OCI-LY7 (cell line): ENCODE results near the gene DRC7. TPM values are rescaled to one million over a fixed set of nuclear protein-coding genes. Genes with fewer than 3 reads are reported as not detected.

Experiments used
- BruUV-seq: library from RNA; stranded (reverse); fragments of 400-500 nt; replicated peaks from 2 replicates; lab custom pipeline; 2021; lab: Mats Ljungman, UMichigan
- CTCF ChIA-PET: fragments of 300-600 bp; sonication (Branson Sonifier 250); formaldehyde crosslinking; loops from one replicate; lab custom pipeline; 2022; ENCODE audit warnings: antibody characterized with exemption; ENCODE audit not compliant: unreplicated experiment; lab: Charles Lee
- POLR2A ChIA-PET: fragments of 300-600 bp; sonication (Branson Sonifier 250); formaldehyde crosslinking; loops from one replicate; lab custom pipeline; 2022; ENCODE audit warnings: antibody characterized with exemption; lab: Charles Lee
- DNase-seq: peaks from one replicate; pipeline ENCODE4 v3.0.0-alpha.2; 2015; ENCODE audit warnings: low spot score
- H2AFZ ChIP-seq: fragments of 200-600 bp; sonication (generic), shearing (Covaris generic); 2 replicates; pipeline ENCODE4 v1.6.1; 2014; ENCODE audit warnings: mild to moderate bottlenecking, antibody characterized with exemption, low read length, moderate library complexity
- H3K27ac ChIP-seq: fragments of 200-600 bp; sonication (generic); 2 replicates; pipeline ENCODE4 v1.5.1; 2014; ENCODE audit warnings: mixed run types, low read depth, mild to moderate bottlenecking, moderate library complexity, low read length, inconsistent platforms; ENCODE audit not compliant: poor library complexity, severe bottlenecking
- H3K36me3 ChIP-seq: fragments of 200-600 bp; sonication (generic); 2 replicates; pipeline ENCODE4 v1.6.1; 2014; ENCODE audit warnings: mild to moderate bottlenecking, antibody characterized with exemption, low read length, moderate library complexity, mixed read lengths; ENCODE audit not compliant: insufficient read depth
- H3K4me1 ChIP-seq: fragments of 200-600 bp; sonication (generic); 2 replicates; pipeline ENCODE4 v1.5.1; 2014; ENCODE audit warnings: mild to moderate bottlenecking, low read length; ENCODE audit not compliant: insufficient read depth, poor library complexity, severe bottlenecking
- H3K4me2 ChIP-seq: fragments of 200-600 bp; sonication (generic); 2 replicates; pipeline ENCODE4 v1.6.1; 2014; ENCODE audit warnings: mild to moderate bottlenecking, low read length
- H3K4me3 ChIP-seq: fragments of 200-600 bp; sonication (generic); 2 replicates; pipeline ENCODE4 v1.5.1; 2014; ENCODE audit warnings: mild to moderate bottlenecking, low read depth, low read length; ENCODE audit not compliant: poor library complexity, severe bottlenecking
- H3K79me2 ChIP-seq: fragments of 200-600 bp; sonication (generic); 2 replicates; pipeline ENCODE4 v1.6.1; 2016; ENCODE audit warnings: low read depth, mild to moderate bottlenecking, low read length, moderate library complexity, mixed read lengths; ENCODE audit not compliant: insufficient read depth
- H3K9me2 ChIP-seq: fragments of 200-600 bp; sonication (generic); 2 replicates; pipeline ENCODE4 v1.6.1; 2016; ENCODE audit warnings: mild to moderate bottlenecking, low read length, mixed read lengths; ENCODE audit not compliant: insufficient read depth
- H3K9me3 ChIP-seq: fragments of 200-600 bp; sonication (generic); 2 replicates; pipeline ENCODE4 v1.6.1; 2014; ENCODE audit warnings: mild to moderate bottlenecking, mixed run types, low read length, mixed read lengths
- H4K20me1 ChIP-seq: fragments of 200-600 bp; sonication (generic); 2 replicates; pipeline ENCODE4 v1.6.1; 2014; ENCODE audit warnings: mild to moderate bottlenecking, antibody characterized with exemption, low read length, moderate library complexity, mixed read lengths; ENCODE audit not compliant: insufficient read depth
- EZH2phosphoT487 ChIP-seq: fragments of 200-600 bp; sonication (generic); IDR thresholded peaks from 2 replicates; pipeline ENCODE4 v1.6.1; 2018; ENCODE audit warnings: low read depth, borderline replicate concordance, mild to moderate bottlenecking, mixed run types, antibody characterized with exemption, low read length, moderate library complexity, mixed read lengths
- intact Hi-C: fragments of 100-400 bp; cut with micrococcal nuclease; formaldehyde crosslinking; loops from one replicate; pipeline ENCODE4 v1.10.0; 2022; ENCODE audit not compliant: unreplicated experiment
- total RNA-seq, 2 experiments: library from RNA; depleted of rRNA in 1 of 2; stranded (reverse); fragments of >200 nt in 1 of 2; shearing (Covaris generic) in 1 of 2; gene quantifications; 2 replicates each; pipeline ENCODE4 v1.2.3, GENCODE V29; 2014 to 2022
- TF ChIP-seq, protein P1 (sequence below): fragments of 200-600 bp; sonication (generic); conservative IDR thresholded peaks from 2 replicates; pipeline ENCODE4 v1.5.1; 2014; ENCODE audit warnings: mild to moderate bottlenecking, antibody characterized with exemption, low read length, moderate library complexity, mixed read lengths

DRC7 gene
- total RNA-seq, 2 experiments from 2014 or later, result 0.44 to 0.46 TPM

DNA sequence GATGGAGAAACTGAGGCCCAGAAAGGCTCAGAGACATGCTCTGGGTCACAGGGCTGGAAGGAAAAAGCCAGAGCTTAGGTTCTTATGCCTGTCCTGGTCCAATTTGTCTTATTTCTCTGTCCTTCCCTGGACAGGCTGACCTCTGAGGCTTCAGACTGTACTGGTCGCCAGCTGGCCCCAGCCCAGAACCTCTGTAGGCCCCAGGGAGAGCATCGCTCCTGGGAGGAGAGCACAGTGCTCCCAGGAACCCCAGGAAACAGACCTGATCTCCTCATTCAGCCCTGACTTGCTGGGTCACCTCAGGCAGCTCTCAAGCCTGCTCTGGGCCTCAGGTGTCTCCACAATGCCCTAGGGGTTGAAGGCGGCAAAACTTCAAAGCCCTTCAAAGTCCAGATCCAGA lies 4.9 kb downstream of the DRC7 start:
- intact Hi-C loops, result no loop called here
- ChIA-PET CTCF (interaction anchor here (0.6 kb wide), 1 partner anchor 27 kb away, joined by 3 read pairs; no protein-coding TSS in a partner anchor), POLR2A (interaction anchor here (0.8 kb wide), 1 partner anchor 10 kb away, joined by 3 read pairs; no protein-coding TSS in a partner anchor)
- no peaks in the 10 kb centered on the region for H3K36me3 ChIP-seq
- H3K79me2 ChIP-seq, result no peaks in the 10 kb centered on the region
- no peak overlapping the region for H3K4me3 ChIP-seq
- H3K4me1 ChIP-seq, result peaks cover 7% of the 10 kb centered on the region
- no peak for DNase-seq
- H3K9me2 ChIP-seq, result no peaks in the 10 kb centered on the region
- no TSS peak for BruUV-seq
- no peak for TF ChIP-seq EZH2phosphoT487
- TF ChIP-seq, protein P1, sequence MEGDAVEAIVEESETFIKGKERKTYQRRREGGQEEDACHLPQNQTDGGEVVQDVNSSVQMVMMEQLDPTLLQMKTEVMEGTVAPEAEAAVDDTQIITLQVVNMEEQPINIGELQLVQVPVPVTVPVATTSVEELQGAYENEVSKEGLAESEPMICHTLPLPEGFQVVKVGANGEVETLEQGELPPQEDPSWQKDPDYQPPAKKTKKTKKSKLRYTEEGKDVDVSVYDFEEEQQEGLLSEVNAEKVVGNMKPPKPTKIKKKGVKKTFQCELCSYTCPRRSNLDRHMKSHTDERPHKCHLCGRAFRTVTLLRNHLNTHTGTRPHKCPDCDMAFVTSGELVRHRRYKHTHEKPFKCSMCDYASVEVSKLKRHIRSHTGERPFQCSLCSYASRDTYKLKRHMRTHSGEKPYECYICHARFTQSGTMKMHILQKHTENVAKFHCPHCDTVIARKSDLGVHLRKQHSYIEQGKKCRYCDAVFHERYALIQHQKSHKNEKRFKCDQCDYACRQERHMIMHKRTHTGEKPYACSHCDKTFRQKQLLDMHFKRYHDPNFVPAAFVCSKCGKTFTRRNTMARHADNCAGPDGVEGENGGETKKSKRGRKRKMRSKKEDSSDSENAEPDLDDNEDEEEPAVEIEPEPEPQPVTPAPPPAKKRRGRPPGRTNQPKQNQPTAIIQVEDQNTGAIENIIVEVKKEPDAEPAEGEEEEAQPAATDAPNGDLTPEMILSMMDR, result no peak
- H3K4me2 ChIP-seq, result no peak overlapping the region
- no peak overlapping the region for H2AFZ ChIP-seq
- no peaks in the 10 kb centered on the region for H4K20me1 ChIP-seq
- no peaks in the 10 kb centered on the region for H3K9me3 ChIP-seq
- H3K27ac ChIP-seq, result no peak overlapping the region

DNA sequence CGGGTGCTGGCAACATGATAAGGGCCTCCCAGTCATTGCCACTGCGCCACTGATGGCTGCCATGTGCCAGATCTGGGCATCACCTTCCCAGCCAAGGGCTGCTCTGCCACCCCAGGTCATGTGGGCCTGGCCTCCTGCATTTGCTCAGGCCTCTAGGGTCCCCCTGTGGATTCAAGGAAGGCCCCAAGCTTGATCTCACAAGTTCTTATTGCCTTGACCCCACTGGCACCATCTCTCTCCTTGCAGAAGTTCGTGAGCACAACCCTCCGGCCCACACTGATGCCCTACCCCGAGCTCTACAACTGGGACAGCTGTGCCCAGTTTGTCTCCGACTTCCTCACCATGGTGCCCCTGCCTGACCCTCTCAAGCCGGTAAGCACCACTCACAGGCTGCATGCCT lies 5.3 kb downstream of the DRC7 start:
- no peak for TF ChIP-seq EZH2phosphoT487
- TF ChIP-seq, protein P1, result no peak
- no peak for DNase-seq
- Histone ChIP-seq H3K79me2 (no peaks in the 10 kb centered on the region), H3K36me3 (no peaks in the 10 kb centered on the region), H3K9me3 (no peaks in the 10 kb centered on the region), H3K9me2 (no peaks in the 10 kb centered on the region), H3K27ac (no peak overlapping the region), H4K20me1 (no peaks in the 10 kb centered on the region), H2AFZ (no peak overlapping the region), H3K4me3 (no peak overlapping the region), H3K4me1 (peaks cover 3% of the 10 kb centered on the region), H3K4me2 (no peak overlapping the region)
- CTCF ChIA-PET, result interaction anchor here (0.6 kb wide), 1 partner anchor 26 kb away, joined by 3 read pairs; no protein-coding TSS in a partner anchor
- BruUV-seq, result no TSS peak
- intact Hi-C loops, result no loop called here
- POLR2A ChIA-PET, result interaction anchor here (0.7 kb wide), 2 partner anchors 45 to 1539 kb away, joined by 3 to 4 read pairs; no protein-coding TSS in a partner anchor

DNA sequence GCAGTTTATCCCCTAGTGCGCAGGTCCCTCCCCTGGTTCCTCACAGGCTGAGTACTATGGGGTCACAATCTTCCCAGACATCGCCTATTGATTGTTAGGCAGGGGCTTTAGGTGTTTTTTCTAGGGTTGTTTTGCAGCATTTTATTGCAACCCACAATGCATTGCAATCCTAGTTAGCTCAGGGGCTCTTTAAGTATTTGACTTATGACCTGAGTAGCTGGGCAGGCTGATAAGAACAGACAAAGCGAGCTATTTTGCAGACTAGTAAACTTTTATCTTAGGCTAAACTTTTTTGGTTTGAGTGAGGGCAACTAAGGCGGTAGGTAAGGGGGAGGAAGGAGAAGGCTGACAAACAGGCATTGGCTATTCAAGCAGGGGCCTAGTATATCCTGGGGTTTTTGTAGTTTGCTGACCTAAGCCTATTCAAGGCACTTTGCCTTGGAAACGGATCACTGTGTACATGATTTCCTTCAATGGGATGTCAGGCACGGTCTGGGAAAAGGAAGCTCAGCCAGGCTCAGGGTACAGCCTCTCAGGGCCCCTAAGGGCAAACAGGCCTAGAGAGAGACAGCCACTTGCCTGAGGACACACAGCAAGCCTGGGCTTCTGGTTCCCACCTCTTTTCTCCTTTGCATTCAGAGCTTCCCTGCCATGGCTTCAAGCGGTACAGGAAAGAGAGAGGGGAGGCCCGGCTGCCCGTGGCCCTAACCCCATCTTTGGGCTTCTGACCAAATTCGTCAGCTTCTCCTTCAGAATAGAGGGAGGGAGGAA lies 6.4 kb downstream of the DRC7 start:
- Histone ChIP-seq H3K9me3 (no peaks in the 10 kb centered on the region), H3K79me2 (no peaks in the 10 kb centered on the region), H4K20me1 (no peaks in the 10 kb centered on the region), H3K4me3 (no peak overlapping the region), H3K4me1 (no peaks in the 10 kb centered on the region), H2AFZ (no peak overlapping the region), H3K9me2 (no peaks in the 10 kb centered on the region), H3K36me3 (no peaks in the 10 kb centered on the region), H3K27ac (no peak overlapping the region), H3K4me2 (no peak overlapping the region)
- CTCF ChIA-PET, result no interaction called here
- intact Hi-C loops, result no loop called here
- TF ChIP-seq, protein P1, result no peak
- no peak for TF ChIP-seq EZH2phosphoT487
- POLR2A ChIA-PET, result no interaction called here
- no peak for DNase-seq
- no TSS peak for BruUV-seq
